ENCODE data around the gene CNTN1. TPM values are rescaled to one million over a fixed set of nuclear protein-coding genes. Genes with fewer than 3 reads are reported as not detected.

Gene CNTN1
- total and polyA plus RNA-seq, 2 of the 4 experiments (the other 2 are of a cell fraction), result 0.10 to 0.18 TPM

DNA sequence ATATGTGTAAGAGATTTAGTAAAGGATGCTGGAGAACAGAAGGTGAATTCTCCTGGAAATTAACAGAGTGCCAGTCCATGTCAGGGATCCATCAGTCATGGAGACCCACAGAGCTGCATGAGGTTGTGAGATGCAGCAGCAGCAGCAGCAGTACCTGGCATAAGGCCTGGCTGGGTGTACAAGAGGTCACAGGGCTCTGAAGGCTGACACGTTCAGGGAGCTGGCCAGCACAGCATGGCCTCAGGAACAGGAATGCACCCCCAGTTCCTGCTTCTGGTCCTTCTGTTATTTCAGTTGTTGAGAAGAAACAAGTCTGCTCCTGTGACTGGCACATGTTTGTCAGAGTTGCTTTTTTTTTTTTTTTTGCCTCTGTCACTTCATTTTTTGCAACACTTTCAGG is 210.8 kb downstream of the CNTN1 start:
- H3K4ac ChIP-seq (ENCODE audit: low read depth, low read length), result no peak overlapping the region
- no peaks in the 10 kb centered on the region for H3K4me1 ChIP-seq (ENCODE audit: control insufficient read depth, insufficient read depth, low read length)
- no peak overlapping the region for H3K4me2 ChIP-seq (ENCODE audit: low read depth, low read length)
- ChIA-PET CTCF (no interaction called here), POLR2A (ENCODE audit: unreplicated experiment) (no interaction called here)
- H3K79me1 ChIP-seq (ENCODE audit: low read depth in 1 of 2, low read length in 2 of 2), result no peaks in the 10 kb centered on the region
- no peaks in the 10 kb centered on the region for H3K27me3 ChIP-seq (ENCODE audit: control insufficient read depth, insufficient read depth, low read length)
- no peak overlapping the region for H2BK5ac ChIP-seq (ENCODE audit: low read depth, low read length, poor library complexity, severe bottlenecking)
- ATAC-seq (ENCODE audit: low read depth), result no peak
- no peak overlapping the region for H2BK120ac ChIP-seq (ENCODE audit: low read depth, low read length)
- in situ Hi-C loops (cut with MboI; ENCODE audit: low sequenced_read_pairs), result no loop called here
- no peaks in the 10 kb centered on the region for H3K9me3 ChIP-seq (ENCODE audit: control insufficient read depth, insufficient read depth, low read length)
- intact Hi-C loops (cut with micrococcal nuclease), result no loop called here
- DNase-seq, result no peak
- no peak overlapping the region for H2AK9ac ChIP-seq (replicated peaks; ENCODE audit: low read depth, low read length, poor library complexity)
- H3K9me1 ChIP-seq (ENCODE audit: insufficient read depth, low read length), result no peaks in the 10 kb centered on the region
- no peak overlapping the region for H3K9ac ChIP-seq (ENCODE audit: low read depth, low read length)
- H2BK15ac ChIP-seq (ENCODE audit: low read depth, low read length), result no peak overlapping the region
- no peak overlapping the region for H2AFZ ChIP-seq (replicated peaks; ENCODE audit: low read length, poor library complexity)
- no peak overlapping the region for H3K27ac ChIP-seq (ENCODE audit: insufficient read depth, low read length)
- dilution Hi-C loops (cut with HindIII; ENCODE audit: low sequenced_read_pairs, unreplicated experiment), result no loop called here
- no peak overlapping the region for H2AK5ac ChIP-seq (ENCODE audit: low read depth, low read length)
- BruUV-seq (replicated peaks), result no TSS peak
- H4K91ac ChIP-seq (ENCODE audit: insufficient read depth, low read depth, low read length), result no peak overlapping the region
- WGBS, 2 experiments (ENCODE audit: extremely low coverage in 2 of 2, insufficient read length in 1 of 2), result 33% methylated on average over 1 of the region's 1 CpG; no CpG with 5 or more reads in 1 of the 2 experiments
- no peak overlapping the region for H3K23ac ChIP-seq (ENCODE audit: low read depth, low read length)
- no peak overlapping the region for H3K18ac ChIP-seq (ENCODE audit: low read depth, low read length)
- no peaks in the 10 kb centered on the region for H4K20me1 ChIP-seq (ENCODE audit: insufficient read depth, low read length)
- H3K4me3 ChIP-seq (ENCODE audit: insufficient read depth, low read depth, low read length), result no peak overlapping the region
- no peaks in the 10 kb centered on the region for H3K36me3 ChIP-seq (ENCODE audit: control insufficient read depth, insufficient read depth, low read length)
- H4K8ac ChIP-seq (ENCODE audit: low read depth in 2 of 2, low read length in 2 of 2), result no peak overlapping the region
- H4K5ac ChIP-seq (ENCODE audit: low read depth, low read length), result no peak overlapping the region
- TF ChIP-seq, protein P1, sequence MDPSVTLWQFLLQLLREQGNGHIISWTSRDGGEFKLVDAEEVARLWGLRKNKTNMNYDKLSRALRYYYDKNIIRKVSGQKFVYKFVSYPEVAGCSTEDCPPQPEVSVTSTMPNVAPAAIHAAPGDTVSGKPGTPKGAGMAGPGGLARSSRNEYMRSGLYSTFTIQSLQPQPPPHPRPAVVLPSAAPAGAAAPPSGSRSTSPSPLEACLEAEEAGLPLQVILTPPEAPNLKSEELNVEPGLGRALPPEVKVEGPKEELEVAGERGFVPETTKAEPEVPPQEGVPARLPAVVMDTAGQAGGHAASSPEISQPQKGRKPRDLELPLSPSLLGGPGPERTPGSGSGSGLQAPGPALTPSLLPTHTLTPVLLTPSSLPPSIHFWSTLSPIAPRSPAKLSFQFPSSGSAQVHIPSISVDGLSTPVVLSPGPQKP (IDR thresholded peaks at IDR 0.05; ENCODE audit: borderline replicate concordance, low read depth, low read length), result no peak
- TF ChIP-seq POLR2A (IDR thresholded peaks at IDR 0.05; ENCODE audit: low read depth, low read length) (no peak), CEBPB (IDR thresholded peaks at IDR 0.05; ENCODE audit: low read depth, low read length) (no peak), MAZ (IDR thresholded peaks at IDR 0.05; ENCODE audit: borderline replicate concordance, low read depth, low read length) (no peak), NFE2L2 (IDR thresholded peaks at IDR 0.05; ENCODE audit: low read depth, low read length) (no peak), CHD1 (IDR thresholded peaks at IDR 0.05; ENCODE audit: low read depth, low read length) (no peak), RCOR1 (IDR thresholded peaks at IDR 0.05; ENCODE audit: insufficient replicate concordance, low read length) (no peak), RFX5 (IDR thresholded peaks at IDR 0.05; ENCODE audit: low read depth, low read length) (no peak), RAD21 (IDR thresholded peaks at IDR 0.05; ENCODE audit: low read length) (no peak), FOS (IDR thresholded peaks at IDR 0.05; ENCODE audit: low read depth, low read length) (no peak), MAFK (IDR thresholded peaks at IDR 0.05; ENCODE audit: low read depth, low read length) (no peak), BHLHE40 (IDR thresholded peaks at IDR 0.05; ENCODE audit: low read depth, low read length) (no peak), SMC3 (IDR thresholded peaks at IDR 0.05; ENCODE audit: low read depth, low read length) (no peak), MXI1 (IDR thresholded peaks at IDR 0.05; ENCODE audit: borderline replicate concordance, low read depth, low read length) (no peak)
- TF ChIP-seq, protein P2, sequence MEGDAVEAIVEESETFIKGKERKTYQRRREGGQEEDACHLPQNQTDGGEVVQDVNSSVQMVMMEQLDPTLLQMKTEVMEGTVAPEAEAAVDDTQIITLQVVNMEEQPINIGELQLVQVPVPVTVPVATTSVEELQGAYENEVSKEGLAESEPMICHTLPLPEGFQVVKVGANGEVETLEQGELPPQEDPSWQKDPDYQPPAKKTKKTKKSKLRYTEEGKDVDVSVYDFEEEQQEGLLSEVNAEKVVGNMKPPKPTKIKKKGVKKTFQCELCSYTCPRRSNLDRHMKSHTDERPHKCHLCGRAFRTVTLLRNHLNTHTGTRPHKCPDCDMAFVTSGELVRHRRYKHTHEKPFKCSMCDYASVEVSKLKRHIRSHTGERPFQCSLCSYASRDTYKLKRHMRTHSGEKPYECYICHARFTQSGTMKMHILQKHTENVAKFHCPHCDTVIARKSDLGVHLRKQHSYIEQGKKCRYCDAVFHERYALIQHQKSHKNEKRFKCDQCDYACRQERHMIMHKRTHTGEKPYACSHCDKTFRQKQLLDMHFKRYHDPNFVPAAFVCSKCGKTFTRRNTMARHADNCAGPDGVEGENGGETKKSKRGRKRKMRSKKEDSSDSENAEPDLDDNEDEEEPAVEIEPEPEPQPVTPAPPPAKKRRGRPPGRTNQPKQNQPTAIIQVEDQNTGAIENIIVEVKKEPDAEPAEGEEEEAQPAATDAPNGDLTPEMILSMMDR (conservative IDR thresholded peaks at IDR 0.05; ENCODE audit: low read depth, low read length), result no peak
- TF ChIP-seq, protein P3, sequence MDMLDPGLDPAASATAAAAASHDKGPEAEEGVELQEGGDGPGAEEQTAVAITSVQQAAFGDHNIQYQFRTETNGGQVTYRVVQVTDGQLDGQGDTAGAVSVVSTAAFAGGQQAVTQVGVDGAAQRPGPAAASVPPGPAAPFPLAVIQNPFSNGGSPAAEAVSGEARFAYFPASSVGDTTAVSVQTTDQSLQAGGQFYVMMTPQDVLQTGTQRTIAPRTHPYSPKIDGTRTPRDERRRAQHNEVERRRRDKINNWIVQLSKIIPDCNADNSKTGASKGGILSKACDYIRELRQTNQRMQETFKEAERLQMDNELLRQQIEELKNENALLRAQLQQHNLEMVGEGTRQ (IDR thresholded peaks at IDR 0.05; ENCODE audit: low read depth, low read length), result no peak
- no peak overlapping the region for H3K14ac ChIP-seq (replicated peaks; ENCODE audit: low read depth, low read length)
- H3K56ac ChIP-seq (ENCODE audit: extremely low read depth, insufficient read depth, low read length), result no peak overlapping the region
- no peak overlapping the region for H2BK20ac ChIP-seq (ENCODE audit: low read depth, low read length)

Measured in IMR-90 (cell line).